ENCODE results near the gene WDCP.

WDCP gene

GRCh38 chr2:24021122-24021998, 25.8 kb downstream of the WDCP start:
- TF ChIP-seq REST (IDR thresholded peaks at IDR 0.05; ENCODE audit: insufficient read depth in 1 of 2, low read depth in 2 of 2, low read length in 2 of 2) = no peak

GRCh38 chr2:24020244-24020643, 26.9 kb downstream of the WDCP start:
- TF ChIP-seq TAF1 (IDR thresholded peaks at IDR 0.05; ENCODE audit: borderline replicate concordance, insufficient read depth, low read length) (no peak), SIN3A (IDR thresholded peaks at IDR 0.05; ENCODE audit: borderline replicate concordance, insufficient read depth, low read length) (no peak), REST (IDR thresholded peaks at IDR 0.05; ENCODE audit: insufficient read depth in 1 of 2, low read depth in 2 of 2, low read length in 2 of 2) (no peak), POLR2AphosphoS5 (IDR thresholded peaks at IDR 0.05; ENCODE audit: low read depth, low read length) (no peak), FOXP2 (optimal IDR thresholded peaks at IDR 0.05; ENCODE audit: borderline replicate concordance, extremely low read depth, extremely low read length, insufficient read depth) (no peak)

- TF ChIP-seq SIN3A (IDR thresholded peaks at IDR 0.05; ENCODE audit: borderline replicate concordance, insufficient read depth, low read length) = no peak
- no peak for TF ChIP-seq REST (IDR thresholded peaks at IDR 0.05; ENCODE audit: insufficient read depth in 1 of 2, low read depth in 2 of 2, low read length in 2 of 2)
- no peak for TF ChIP-seq FOXP2 (optimal IDR thresholded peaks at IDR 0.05; ENCODE audit: borderline replicate concordance, extremely low read depth, extremely low read length, insufficient read depth)
- TF ChIP-seq POLR2AphosphoS5 (IDR thresholded peaks at IDR 0.05; ENCODE audit: low read depth, low read length) = no peak
- no peak for TF ChIP-seq TAF1 (IDR thresholded peaks at IDR 0.05; ENCODE audit: borderline replicate concordance, insufficient read depth, low read length)
Measured at GRCh38 chr2:24019729-24020128, 27.5 kb downstream of the WDCP start.

DNA sequence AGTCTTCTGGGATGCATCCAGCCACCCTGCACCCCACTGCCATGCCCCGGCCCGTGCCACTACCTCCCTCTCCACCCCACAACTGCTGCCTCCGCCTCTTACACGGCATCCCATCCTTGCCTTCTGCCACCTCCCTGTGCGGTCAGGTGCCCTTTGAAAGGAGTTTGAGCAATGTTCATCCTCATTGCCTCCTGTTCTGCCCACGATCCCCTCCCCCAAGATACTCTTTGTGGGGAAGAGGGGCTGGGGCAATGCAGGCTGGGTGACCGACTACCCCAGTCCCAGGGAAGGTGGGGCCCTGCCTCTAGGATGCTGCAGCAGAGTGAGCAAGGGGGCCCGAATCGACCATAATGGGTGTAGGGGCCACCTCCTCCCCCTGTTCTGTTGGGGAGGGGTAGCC, 28.9 kb downstream of the WDCP start:
- no peak for TF ChIP-seq POLR2AphosphoS5 (IDR thresholded peaks at IDR 0.05; ENCODE audit: low read depth, low read length)
- TF ChIP-seq SIN3A (IDR thresholded peaks at IDR 0.05; ENCODE audit: borderline replicate concordance, insufficient read depth, low read length) = no peak
- TF ChIP-seq FOXP2 (optimal IDR thresholded peaks at IDR 0.05; ENCODE audit: borderline replicate concordance, extremely low read depth, extremely low read length, insufficient read depth) = no peak
- no peak for TF ChIP-seq REST (IDR thresholded peaks at IDR 0.05; ENCODE audit: insufficient read depth in 1 of 2, low read depth in 2 of 2, low read length in 2 of 2)
- TF ChIP-seq TAF1 (IDR thresholded peaks at IDR 0.05; ENCODE audit: borderline replicate concordance, insufficient read depth, low read length) = no peak

DNA sequence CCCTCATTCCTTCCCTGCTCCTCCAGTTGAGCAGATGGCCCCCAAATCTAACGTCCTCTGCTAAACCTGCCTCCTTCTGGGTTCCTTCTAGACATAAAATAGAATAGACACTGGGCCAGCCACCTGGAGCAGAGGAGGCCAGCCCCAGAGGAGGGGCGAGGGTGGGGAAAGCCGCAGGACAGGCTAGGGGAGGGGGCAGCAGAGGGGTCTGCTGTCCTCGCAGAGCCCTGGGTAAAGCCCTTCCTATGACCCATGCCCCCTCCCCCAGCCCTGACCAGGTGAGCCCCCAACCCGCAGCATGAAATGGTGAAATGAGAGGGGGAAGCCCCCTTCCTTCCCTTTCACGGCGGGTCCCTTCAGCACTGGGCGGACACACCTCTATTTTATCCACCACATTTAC, 29.5 kb downstream of the WDCP start:
- TF ChIP-seq TAF1 (IDR thresholded peaks at IDR 0.05; ENCODE audit: borderline replicate concordance, insufficient read depth, low read length) (no peak), POLR2AphosphoS5 (IDR thresholded peaks at IDR 0.05; ENCODE audit: low read depth, low read length) (no peak), FOXP2 (optimal IDR thresholded peaks at IDR 0.05; ENCODE audit: borderline replicate concordance, extremely low read depth, extremely low read length, insufficient read depth) (no peak), REST (IDR thresholded peaks at IDR 0.05; ENCODE audit: insufficient read depth in 1 of 2, low read depth in 2 of 2, low read length in 2 of 2) (no peak), SIN3A (IDR thresholded peaks at IDR 0.05; ENCODE audit: borderline replicate concordance, insufficient read depth, low read length) (no peak)

Data from PFSK-1 (cell line).